Hepatocyte (in vitro differentiated cells): ENCODE results near the gene GCLC.

Experiments
- EZH2 ChIP-seq: fragments of 200-600 bp; sonication (generic); IDR thresholded peaks from 2 replicates; pipeline ENCODE4 v1.6.1; 2016; ENCODE audit warnings: antibody characterized with exemption, mild to moderate bottlenecking, borderline replicate concordance
- EZH2phosphoT487 ChIP-seq: fragments of 200-600 bp; sonication (generic); IDR thresholded peaks from one replicate; pipeline ENCODE4 v1.6.1; 2018; ENCODE audit warnings: antibody characterized with exemption, mild to moderate bottlenecking, low read depth, moderate library complexity; ENCODE audit not compliant: unreplicated experiment, severe bottlenecking
- TF ChIP-seq, protein P1 (sequence below): fragments of 200-600 bp; sonication (generic); IDR thresholded peaks from 2 replicates; pipeline ENCODE4 v1.5.1; 2016; ENCODE audit warnings: antibody characterized with exemption, mild to moderate bottlenecking; ENCODE audit not compliant: poor library complexity

GRCh38 chr6:53495506-53496499, 49.1 kb downstream of the GCLC start:
- TF ChIP-seq, protein P1, sequence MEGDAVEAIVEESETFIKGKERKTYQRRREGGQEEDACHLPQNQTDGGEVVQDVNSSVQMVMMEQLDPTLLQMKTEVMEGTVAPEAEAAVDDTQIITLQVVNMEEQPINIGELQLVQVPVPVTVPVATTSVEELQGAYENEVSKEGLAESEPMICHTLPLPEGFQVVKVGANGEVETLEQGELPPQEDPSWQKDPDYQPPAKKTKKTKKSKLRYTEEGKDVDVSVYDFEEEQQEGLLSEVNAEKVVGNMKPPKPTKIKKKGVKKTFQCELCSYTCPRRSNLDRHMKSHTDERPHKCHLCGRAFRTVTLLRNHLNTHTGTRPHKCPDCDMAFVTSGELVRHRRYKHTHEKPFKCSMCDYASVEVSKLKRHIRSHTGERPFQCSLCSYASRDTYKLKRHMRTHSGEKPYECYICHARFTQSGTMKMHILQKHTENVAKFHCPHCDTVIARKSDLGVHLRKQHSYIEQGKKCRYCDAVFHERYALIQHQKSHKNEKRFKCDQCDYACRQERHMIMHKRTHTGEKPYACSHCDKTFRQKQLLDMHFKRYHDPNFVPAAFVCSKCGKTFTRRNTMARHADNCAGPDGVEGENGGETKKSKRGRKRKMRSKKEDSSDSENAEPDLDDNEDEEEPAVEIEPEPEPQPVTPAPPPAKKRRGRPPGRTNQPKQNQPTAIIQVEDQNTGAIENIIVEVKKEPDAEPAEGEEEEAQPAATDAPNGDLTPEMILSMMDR: no peak
- TF ChIP-seq EZH2phosphoT487: no peak
- TF ChIP-seq EZH2: no peak
